Vagina (tissue), 2 donors: ENCODE measurements around the gene GRIN2C. TPM values are rescaled to one million over a fixed set of nuclear protein-coding genes. Genes with fewer than 3 reads are reported as not detected.

Experiments
- DNase-seq, 2 donors: peaks; one replicate each; pipeline ENCODE4 v3.0.0-alpha.2; 2017; ENCODE audit errors: extremely low spot score in 2 of 2
- H3K27ac ChIP-seq: fragments of 200-600 bp; sonication (generic); one replicate; pipeline ENCODE4 v1.5.1; 2019
- H3K27me3 ChIP-seq: fragments of 200-600 bp; sonication (generic); one replicate; pipeline ENCODE4 v1.5.1; 2019
- H3K36me3 ChIP-seq, 2 donors: fragments of 200-600 bp; sonication (generic); one replicate each; pipeline ENCODE4 v1.5.1; 2017 to 2019
- H3K4me1 ChIP-seq: fragments of 200-600 bp; sonication (generic); one replicate; pipeline ENCODE4 v1.5.1; 2019
- H3K4me3 ChIP-seq, 2 donors: fragments of 200-600 bp; sonication (generic); 1 replicate in 1 of 2; 2 replicates in 1 of 2; pipeline ENCODE4 v1.5.1; 2016 to 2019
- H3K9me3 ChIP-seq: fragments of 200-600 bp; sonication (generic); one replicate; pipeline ENCODE4 v1.5.1; 2019
- CTCF ChIP-seq, 3 experiments: fragments of 450-650 bp in 2 of 3; fragments of 200-600 bp in 1 of 3; sonication (generic) in 1 of 3; IDR thresholded peaks; one replicate each; pipeline ENCODE4 v1.5.1; 2017 to 2019; ENCODE audit warnings: antibody characterized with exemption in 3 of 3, mild to moderate bottlenecking in 2 of 3, moderate library complexity in 2 of 3
- POLR2A ChIP-seq, 2 donors: fragments of 450-650 bp; IDR thresholded peaks; one replicate each; pipeline ENCODE4 v1.6.1; 2017; ENCODE audit warnings: antibody characterized with exemption in 2 of 2, mild to moderate bottlenecking in 2 of 2, moderate library complexity in 2 of 2
- POLR2AphosphoS5 ChIP-seq, 2 donors: sonication (generic); formaldehyde crosslinking; IDR thresholded peaks; one replicate each; pipeline ENCODE4 v1.9.0; 2017; ENCODE audit warnings: antibody characterized with exemption in 2 of 2, mild to moderate bottlenecking in 2 of 2, low read depth in 1 of 2; ENCODE audit not compliant: insufficient read depth in 1 of 2
- intact Hi-C: fragments of 100-400 bp; cut with DNase I; formaldehyde crosslinking; loops from one replicate; pipeline ENCODE4 v1.15.1; 2023
- total RNA-seq: library from RNA; depleted of rRNA; stranded (reverse); fragments of >200 nt; gene quantifications from one replicate; pipeline ENCODE4 v1.2.3, GENCODE V29; 2016

Gene GRIN2C
- total RNA-seq, 1 donor from 2014 or later = not detected

- Histone ChIP-seq H3K36me3 (peaks cover 0 to 4% of the 10 kb centered on the region in 2 donors), H3K27me3 (no peaks in the 10 kb centered on the region), H3K9me3 (no peaks in the 10 kb centered on the region), H3K27ac (no peak overlapping the region), H3K4me1 (peaks cover 15% of the 10 kb centered on the region), H3K4me3 (no peak overlapping the region)
- TF ChIP-seq CTCF (IDR thresholded peaks at IDR 0.05) = no peak
- TF ChIP-seq POLR2AphosphoS5 (IDR thresholded peaks at IDR 0.05; ENCODE audit: insufficient read depth in 1 of 2, low read depth in 1 of 2) = no peak
- DNase-seq = no peak
- intact Hi-C loops = no loop called here
Measured at GRCh38 chr17:74866198-74866835, 6.6 kb upstream of the GRIN2C start.

GRCh38 chr17:74865504-74866197, 6.0 kb upstream of the GRIN2C start:
- Histone ChIP-seq H3K27ac (no peak overlapping the region), H3K36me3 (peaks cover 0 to 4% of the 10 kb centered on the region in 2 donors), H3K27me3 (peaks cover 6% of the 10 kb centered on the region), H3K4me3 (no peak overlapping the region), H3K4me1 (peaks cover 15% of the 10 kb centered on the region), H3K9me3 (no peaks in the 10 kb centered on the region)
- TF ChIP-seq CTCF (IDR thresholded peaks at IDR 0.05) (no peak), POLR2AphosphoS5 (IDR thresholded peaks at IDR 0.05; ENCODE audit: insufficient read depth in 1 of 2, low read depth in 1 of 2) (no peak), POLR2A (IDR thresholded peaks at IDR 0.05) (no peak)
- DNase-seq = no peak
- intact Hi-C loops = loop anchor here (2.0 kb wide), 1 partner anchor 121 kb away; no protein-coding TSS in a partner anchor

GRCh38 chr17:74864866-74865395, 5.2 kb upstream of the GRIN2C start:
- H3K4me1 ChIP-seq = peaks cover 20% of the 10 kb centered on the region
- no peak for DNase-seq
- TF ChIP-seq CTCF (IDR thresholded peaks at IDR 0.05) = peak; percentile 88 to 95 (median 93)
- no peak for TF ChIP-seq POLR2A (IDR thresholded peaks at IDR 0.05)
- no peaks in the 10 kb centered on the region for H3K9me3 ChIP-seq
- H3K4me3 ChIP-seq = no peak overlapping the region
- H3K27me3 ChIP-seq = peaks cover 12% of the 10 kb centered on the region
- peaks cover 0 to 4% of the 10 kb centered on the region in 2 donors for H3K36me3 ChIP-seq
- intact Hi-C loops = loop anchor here (2.0 to 5.0 kb wide), 2 partner anchors 73 to 120 kb away; no protein-coding TSS in a partner anchor
- H3K27ac ChIP-seq = no peak overlapping the region

GRCh38 chr17:74864297-74864865, 4.7 kb upstream of the GRIN2C start:
- Histone ChIP-seq H3K9me3 (no peaks in the 10 kb centered on the region), H3K4me3 (no peak overlapping the region), H3K27ac (no peak overlapping the region), H3K4me1 (peaks cover 25% of the 10 kb centered on the region), H3K36me3 (no peaks in the 10 kb centered on the region), H3K27me3 (peaks cover 14% of the 10 kb centered on the region)
- DNase-seq = no peak
- intact Hi-C loops = loop anchor here (2.0 to 5.0 kb wide), 2 partner anchors 72 to 120 kb away; no protein-coding TSS in a partner anchor
- TF ChIP-seq POLR2A (IDR thresholded peaks at IDR 0.05) (no peak), POLR2AphosphoS5 (IDR thresholded peaks at IDR 0.05; ENCODE audit: insufficient read depth in 1 of 2, low read depth in 1 of 2) (no peak), CTCF (IDR thresholded peaks at IDR 0.05) (no peak)
